Subcutaneous adipose tissue (tissue), 4 donors: ENCODE data around the gene SRGAP1. TPM values are rescaled to one million over a fixed set of nuclear protein-coding genes. Genes with fewer than 3 reads are reported as not detected.

Experiments
- CTCF ChIP-seq: fragments of 450-650 bp; IDR thresholded peaks from one replicate; pipeline ENCODE4 v1.5.1; 2016; ENCODE audit warnings: low read depth, mild to moderate bottlenecking, control low read depth, antibody characterized with exemption, moderate library complexity
- total RNA-seq, 4 donors: library from RNA; depleted of rRNA; stranded (reverse); fragments of >200 nt; gene quantifications; one replicate each; pipeline ENCODE4 v1.1.0, GENCODE V29; 2016

Gene SRGAP1
- total RNA-seq, 4 donors from 2014 or later = 10.0 to 27.2 (median 23.8) TPM

- TF ChIP-seq CTCF = no peak
These were observed 302.6 kb downstream of the SRGAP1 start for GRCh38 chr12:64147011-64147631.

GRCh38 chr12:64147875-64148274, 303.4 kb downstream of the SRGAP1 start:
- TF ChIP-seq CTCF = no peak

GRCh38 chr12:64154677-64155076, 310.2 kb downstream of the SRGAP1 start:
- no peak for TF ChIP-seq CTCF

DNA sequence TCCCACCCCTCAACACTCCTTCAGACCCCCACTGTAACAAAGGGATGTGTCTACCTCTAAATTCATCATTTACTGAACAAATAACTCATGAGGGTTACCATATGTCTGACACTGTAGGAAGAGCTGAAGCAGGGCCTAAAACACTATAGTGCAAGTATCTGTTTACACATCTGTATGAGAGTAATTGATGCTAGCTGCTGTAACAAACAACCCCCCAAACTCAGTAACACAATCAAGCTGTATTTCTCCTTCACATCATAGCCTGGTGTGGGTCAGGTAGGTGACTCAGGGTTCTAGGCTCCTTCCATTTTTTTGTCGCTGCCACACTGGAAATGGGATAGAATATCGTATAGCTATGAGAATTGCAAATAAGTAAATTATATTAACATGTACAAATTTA, 312.6 kb downstream of the SRGAP1 start:
- no peak for TF ChIP-seq CTCF

DNA sequence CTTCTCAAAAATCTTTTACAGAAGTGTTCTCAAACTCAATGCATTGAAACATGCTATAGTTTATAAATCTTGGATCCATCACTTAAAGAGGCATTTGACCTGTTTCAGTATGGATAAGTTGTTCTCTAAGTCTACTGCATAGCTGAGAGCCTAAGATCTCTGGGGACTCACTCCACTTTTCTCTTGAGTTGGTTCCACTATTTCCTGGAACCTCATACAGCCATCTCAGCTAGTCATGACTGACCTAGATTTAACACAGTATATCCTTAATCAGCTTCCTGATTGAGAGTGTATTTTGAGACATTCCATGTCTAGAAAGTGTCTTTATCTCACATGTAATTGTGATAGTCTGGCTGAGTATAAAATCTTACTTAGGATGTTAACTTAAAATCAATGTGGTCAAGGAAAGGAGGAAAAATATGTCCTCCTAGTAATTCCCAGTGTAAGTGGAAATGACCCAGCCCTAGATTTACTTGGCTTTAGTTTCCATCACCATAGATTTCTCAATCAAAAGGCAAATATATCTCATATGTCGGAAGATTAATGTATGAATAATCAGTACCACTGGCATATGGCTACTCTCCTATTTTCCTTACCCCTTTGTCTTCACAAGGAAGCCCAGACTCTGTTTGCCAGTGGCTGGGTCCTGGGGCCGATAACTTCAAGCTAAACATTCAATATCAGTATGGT, 315.7 kb downstream of the SRGAP1 start:
- TF ChIP-seq CTCF = no peak

DNA sequence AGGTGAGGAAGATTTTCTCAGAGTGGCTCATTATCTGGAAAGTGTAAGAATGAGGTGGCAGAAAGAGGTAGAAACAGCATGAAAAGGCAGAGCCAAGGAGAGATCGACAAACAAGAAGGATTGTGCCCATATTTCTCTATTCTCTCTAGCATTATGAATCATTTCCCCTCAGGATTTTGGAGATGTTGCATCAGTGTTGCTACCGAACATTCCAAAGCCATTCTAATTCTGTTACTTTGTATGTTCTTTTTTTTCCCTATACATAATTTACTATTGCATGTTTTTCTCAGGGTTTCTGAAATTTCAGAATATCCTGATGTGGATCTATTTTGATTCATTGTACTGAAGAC, 316.2 kb downstream of the SRGAP1 start:
- no peak for TF ChIP-seq CTCF

DNA sequence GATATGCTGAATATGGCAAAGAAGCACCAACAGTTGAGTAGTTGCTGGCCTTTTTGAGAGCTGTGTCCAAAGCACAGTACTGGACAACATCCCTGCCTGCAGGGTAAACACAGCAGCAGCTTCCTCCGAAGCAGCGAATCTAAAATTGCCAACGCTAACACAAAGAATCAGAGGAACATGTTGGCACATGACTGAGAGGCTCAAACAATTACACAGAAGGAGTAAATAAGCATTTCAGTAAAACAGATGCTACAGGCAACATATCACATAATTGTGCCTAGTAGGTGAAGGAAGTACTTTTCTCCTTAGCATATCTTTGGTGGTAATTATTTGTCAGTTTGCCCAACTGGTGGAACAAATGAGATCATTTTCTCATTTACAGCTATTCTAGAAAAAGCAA, 325.5 kb downstream of the SRGAP1 start:
- TF ChIP-seq CTCF = no peak
